ENCODE results near the gene BCKDK. TPM values are rescaled to one million over a fixed set of nuclear protein-coding genes. Genes with fewer than 3 reads are reported as not detected.
"Not testable (repeated sequence)": the region's sequence is repeated elsewhere in the genome, so short reads cannot be mapped to it uniquely, and the experiment has no call there.

The BCKDK gene
- total RNA-seq, 1 experiment from 2014 or later = 38.6 TPM

- no peak for DNase-seq (ENCODE audit: low spot score)
Observed at GRCh38 chr16:31099860-31100638, 8.1 kb upstream of the BCKDK start.

GRCh38 chr16:31100876-31101641, 7.1 kb upstream of the BCKDK start:
- DNase-seq (ENCODE audit: low spot score) = not testable (repeated sequence)

GRCh38 chr16:31105677-31106213, 2.4 kb upstream of the BCKDK start:
- DNase-seq (ENCODE audit: low spot score) = peak; percentile 52

GRCh38 chr16:31106509-31107464, 1.4 kb upstream of the BCKDK start:
- no peak for DNase-seq (ENCODE audit: low spot score)

GRCh38 chr16:31107465-31107867, 720 bp upstream of the BCKDK start:
- DNase-seq (ENCODE audit: low spot score) = no peak

GRCh38 chr16:31108794-31109558, 790 bp downstream of the BCKDK start:
- no peak for DNase-seq (ENCODE audit: low spot score)

GRCh38 chr16:31109622-31110021, 1.4 kb downstream of the BCKDK start:
- no peak for DNase-seq (ENCODE audit: low spot score)

- no peak for DNase-seq (ENCODE audit: low spot score)
Observed at GRCh38 chr16:31110106-31111034, 2.2 kb downstream of the BCKDK start.

- DNase-seq (ENCODE audit: low spot score) = no peak
Observed at GRCh38 chr16:31111881-31112466, 3.8 kb downstream of the BCKDK start.

GRCh38 chr16:31112711-31113110, 4.5 kb downstream of the BCKDK start:
- no peak for DNase-seq (ENCODE audit: low spot score)

GRCh38 chr16:31113121-31114120, 5.2 kb downstream of the BCKDK start:
- no peak for DNase-seq (ENCODE audit: low spot score)

GRCh38 chr16:31114468-31114867, 6.3 kb downstream of the BCKDK start:
- DNase-seq (ENCODE audit: low spot score) = no peak

GRCh38 chr16:31117384-31118222, 9.4 kb downstream of the BCKDK start, which contains the start of gene KAT8:
Gene KAT8, plus strand, starts transcription at chr16:31117664. Its CDS starts 18 bp downstream, at chr16:31117682.
- DNase-seq (ENCODE audit: low spot score) = peak; percentile 96

GRCh38 chr16:31118223-31119155, 10.3 kb downstream of the BCKDK start:
- DNase-seq (ENCODE audit: low spot score) = no peak

GRCh38 chr16:31120129-31120528, 11.9 kb downstream of the BCKDK start:
- no peak for DNase-seq (ENCODE audit: low spot score)

GRCh38 chr16:31125844-31126243, 17.7 kb downstream of the BCKDK start:
- DNase-seq (ENCODE audit: low spot score) = no peak

Measured in H4 (cell line).